ENCODE data around the gene APPBP2. TPM values are rescaled to one million over a fixed set of nuclear protein-coding genes. Genes with fewer than 3 reads are reported as not detected.
A peak's percentile ranks its signal among the peaks of the same experiment; 100 is the strongest.
"Not testable (repeated sequence)": the region's sequence is repeated elsewhere in the genome, so short reads cannot be mapped to it uniquely, and the experiment has no call there.

APPBP2 gene
- total and polyA plus RNA-seq, 2 donors = 17.1 to 88.7 TPM

DNA sequence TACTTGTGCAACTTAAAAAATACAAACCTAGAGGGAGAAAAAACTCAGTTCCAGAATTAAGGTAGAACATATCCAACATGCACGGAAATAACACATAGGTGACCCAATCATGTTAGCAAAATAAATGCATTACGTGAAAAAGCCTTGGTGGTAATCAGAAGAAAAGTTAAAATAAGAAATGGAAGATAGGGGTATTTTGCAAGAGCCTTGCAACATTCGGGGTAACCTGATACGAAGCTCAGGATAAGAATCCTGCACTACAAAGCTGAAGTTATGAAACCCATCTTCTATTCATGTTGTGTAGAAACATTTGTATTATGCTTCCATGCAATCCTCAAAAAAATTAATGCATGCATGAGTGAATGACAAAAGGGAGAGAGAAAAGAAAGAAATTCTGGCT lies 70.7 kb downstream of the APPBP2 start:
- 83% methylated on average over 4 of the region's 4 CpGs for WGBS
- H3K36me3 ChIP-seq (ENCODE audit: insufficient read depth) = peaks cover 6% of the 10 kb centered on the region

DNA sequence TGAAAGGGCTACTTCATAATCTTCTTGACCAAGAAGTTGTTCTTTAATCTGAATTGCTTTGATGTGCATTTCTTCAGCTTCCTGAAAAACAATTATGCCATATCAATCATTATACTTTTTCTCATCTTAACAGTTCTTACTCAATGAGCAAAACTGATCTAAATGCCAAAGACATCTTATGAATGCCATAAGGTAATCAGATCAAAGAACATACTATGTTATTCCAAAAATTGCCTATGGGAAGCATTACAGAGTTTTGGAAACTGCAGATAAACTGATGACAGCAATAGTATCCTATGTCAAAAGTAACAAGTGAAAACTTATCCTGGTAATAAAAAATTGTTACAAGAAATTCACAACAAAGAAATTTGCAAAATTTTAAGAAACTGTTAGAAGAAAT lies 74.1 kb downstream of the APPBP2 start:
- no peak overlapping the region for H3K4me3 ChIP-seq (ENCODE audit: low read depth, low read length)
- H3K36me3 ChIP-seq (ENCODE audit: insufficient read depth) = peaks cover 2% of the 10 kb centered on the region
- H3K27ac ChIP-seq (ENCODE audit: low read depth) = no peak overlapping the region
- no peaks in the 10 kb centered on the region for H3K4me1 ChIP-seq (ENCODE audit: insufficient read depth)
- no peak for DNase-seq (ENCODE audit: extremely low spot score)

More for the DNA sequence above, 70.7 kb downstream of the APPBP2 start:
- H3K4me1 ChIP-seq (ENCODE audit: insufficient read depth) = no peaks in the 10 kb centered on the region
- no peak for DNase-seq (ENCODE audit: extremely low spot score)
- no peak overlapping the region for H3K4me3 ChIP-seq (ENCODE audit: low read depth, low read length)
- no peak overlapping the region for H3K27ac ChIP-seq (ENCODE audit: low read depth)

DNA sequence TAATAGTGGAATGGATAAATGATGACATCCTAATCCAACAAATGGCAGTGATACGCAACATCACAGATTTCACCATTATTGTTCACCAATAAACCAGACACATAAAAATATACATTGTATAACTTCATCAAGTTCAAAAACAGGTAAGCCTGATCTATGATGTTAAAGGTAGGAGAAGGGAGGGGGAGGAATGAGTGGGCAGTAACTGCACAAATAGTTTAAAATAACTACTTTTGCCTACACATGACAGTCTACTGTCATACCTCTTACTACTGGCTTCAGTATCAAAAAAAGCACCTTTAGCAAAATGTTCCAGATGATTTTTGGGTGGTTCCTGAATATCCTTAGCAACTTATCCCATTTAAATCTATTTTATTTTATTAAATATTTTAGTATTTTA lies 75.0 kb downstream of the APPBP2 start:
- Histone ChIP-seq H3K4me1 (ENCODE audit: insufficient read depth) (no peaks in the 10 kb centered on the region), H3K4me3 (ENCODE audit: low read depth, low read length) (no peak overlapping the region), H3K27ac (ENCODE audit: low read depth) (no peak overlapping the region), H3K36me3 (ENCODE audit: insufficient read depth) (peaks cover 2% of the 10 kb centered on the region)
- 99% methylated on average over 1 of the region's 1 CpG for WGBS
- DNase-seq (ENCODE audit: extremely low spot score) = no peak

DNA sequence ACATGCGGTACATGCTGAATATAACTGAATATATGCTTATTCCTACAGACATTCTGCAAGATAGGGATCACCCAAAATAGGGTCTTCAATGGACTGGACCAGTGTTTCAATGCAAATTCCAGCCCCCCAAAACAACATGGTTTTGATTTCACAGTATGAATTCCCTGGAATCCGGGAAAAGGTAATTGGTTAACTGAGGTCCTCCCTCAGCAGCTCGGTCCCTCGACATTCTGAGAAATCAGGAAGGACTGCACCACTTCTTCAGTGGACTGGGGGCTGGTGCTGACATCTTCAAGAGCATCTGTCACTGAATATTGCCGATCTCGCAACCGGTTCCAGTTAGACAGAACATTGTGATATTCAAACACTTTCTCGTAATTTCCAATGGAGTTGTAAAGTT lies 78.7 kb downstream of the APPBP2 start:
- WGBS = 93% methylated on average over 8 of the region's 8 CpGs
- Histone ChIP-seq H3K36me3 (ENCODE audit: insufficient read depth) (no peaks in the 10 kb centered on the region), H3K27ac (ENCODE audit: low read depth) (no peak overlapping the region), H3K4me1 (ENCODE audit: insufficient read depth) (no peaks in the 10 kb centered on the region), H3K4me3 (ENCODE audit: low read depth, low read length) (no peak overlapping the region)
- no peak for DNase-seq (ENCODE audit: extremely low spot score)

DNA sequence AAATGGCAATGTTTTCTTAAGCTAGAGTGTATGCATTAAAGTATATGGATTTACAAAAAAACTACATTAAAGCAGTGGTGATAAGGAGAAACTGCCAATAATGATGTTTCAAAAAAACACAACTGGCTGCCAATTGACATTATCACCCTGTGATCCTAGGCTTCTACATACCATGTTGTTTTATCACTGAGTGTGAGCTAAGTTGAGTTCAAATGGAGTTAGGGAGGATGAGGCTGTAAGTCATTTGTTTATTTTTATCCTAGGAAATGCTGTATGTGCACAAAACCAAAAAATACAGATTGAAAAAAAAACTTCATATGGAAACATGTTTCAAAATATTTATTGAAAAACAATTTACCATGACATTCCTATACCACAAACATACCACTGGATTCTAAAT lies 80.9 kb downstream of the APPBP2 start:
- Histone ChIP-seq H3K27ac (ENCODE audit: low read depth) (no peak overlapping the region), H3K4me1 (ENCODE audit: insufficient read depth) (no peaks in the 10 kb centered on the region), H3K4me3 (ENCODE audit: low read depth, low read length) (no peak overlapping the region), H3K36me3 (ENCODE audit: insufficient read depth) (no peaks in the 10 kb centered on the region)
- no peak for DNase-seq (ENCODE audit: extremely low spot score)

DNA sequence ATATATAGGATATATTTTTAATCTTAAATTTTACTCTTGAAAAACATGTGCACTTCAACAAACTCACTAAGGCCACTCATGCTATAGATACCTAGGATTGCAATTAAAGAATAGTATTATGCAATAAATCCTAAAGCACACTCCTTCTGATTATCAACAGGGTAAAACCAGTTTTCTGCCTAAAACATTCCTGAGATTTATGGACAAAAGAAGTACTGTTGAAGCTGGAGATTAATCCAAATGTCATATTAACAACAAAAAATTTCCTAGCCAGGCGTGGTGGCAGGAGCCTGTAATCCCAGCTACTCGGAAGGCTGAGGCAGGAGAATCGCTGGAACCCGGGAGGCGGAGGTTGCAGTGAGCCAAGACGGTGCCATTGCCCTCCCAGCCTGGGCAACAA lies 82.3 kb downstream of the APPBP2 start:
- Histone ChIP-seq H3K27ac (ENCODE audit: low read depth) (no peak overlapping the region), H3K36me3 (ENCODE audit: insufficient read depth) (no peaks in the 10 kb centered on the region)
- WGBS = 76% methylated on average over 6 of the region's 6 CpGs

DNA sequence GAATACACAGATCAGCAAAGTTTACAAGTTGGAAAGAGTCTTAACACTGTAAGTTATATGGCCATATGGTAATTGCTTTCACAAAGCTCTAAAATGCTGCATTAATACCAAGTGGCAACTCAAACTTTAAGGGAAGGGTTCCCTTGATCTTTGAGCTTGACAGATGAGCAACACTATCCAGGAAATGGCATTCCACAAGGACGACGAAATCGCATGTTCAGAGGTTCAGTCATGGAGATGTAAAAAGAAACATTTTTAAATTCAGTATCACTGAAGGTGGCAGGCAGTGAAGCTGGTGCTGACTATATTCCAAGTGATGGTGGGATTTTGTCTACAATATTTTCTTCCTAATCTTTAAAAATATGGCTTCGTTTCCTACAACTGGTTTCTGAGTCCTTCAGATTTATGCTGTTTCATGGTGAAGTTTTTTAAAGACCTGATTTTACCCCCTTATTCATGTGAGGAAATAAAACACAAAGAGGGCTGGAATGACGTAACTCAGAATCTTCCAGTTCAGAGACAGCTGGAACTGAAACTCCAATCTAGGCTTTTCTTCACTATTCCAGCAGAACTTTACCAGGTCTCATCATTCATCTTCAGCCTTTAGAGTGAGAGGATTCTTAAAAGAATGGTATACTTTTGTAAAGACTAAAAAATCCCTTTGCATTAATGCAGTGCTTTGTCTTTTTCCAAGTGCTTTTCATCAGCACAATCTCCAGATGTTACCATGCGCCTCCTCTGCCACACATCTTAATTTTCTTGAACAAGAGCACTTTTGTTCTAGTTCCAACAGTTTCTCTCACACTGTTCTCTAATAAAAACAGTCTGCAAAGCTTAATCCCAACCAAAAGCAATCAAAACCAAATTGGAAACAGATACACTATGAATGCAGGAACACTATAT lies 83.5 kb downstream of the APPBP2 start:
- Histone ChIP-seq H3K36me3 (ENCODE audit: insufficient read depth) (no peaks in the 10 kb centered on the region), H3K27ac (ENCODE audit: low read depth) (no peak overlapping the region), H3K4me1 (ENCODE audit: insufficient read depth) (no peaks in the 10 kb centered on the region), H3K4me3 (ENCODE audit: low read depth, low read length) (no peak overlapping the region)
- 44% methylated on average over 6 of the region's 6 CpGs for WGBS
- DNase-seq (ENCODE audit: extremely low spot score) = peak; percentile 25

More for the DNA sequence above, 82.3 kb downstream of the APPBP2 start:
- H3K4me1 ChIP-seq (ENCODE audit: insufficient read depth) = no peaks in the 10 kb centered on the region
- H3K4me3 ChIP-seq (ENCODE audit: low read depth, low read length) = no peak overlapping the region
- DNase-seq (ENCODE audit: extremely low spot score) = no peak

DNA sequence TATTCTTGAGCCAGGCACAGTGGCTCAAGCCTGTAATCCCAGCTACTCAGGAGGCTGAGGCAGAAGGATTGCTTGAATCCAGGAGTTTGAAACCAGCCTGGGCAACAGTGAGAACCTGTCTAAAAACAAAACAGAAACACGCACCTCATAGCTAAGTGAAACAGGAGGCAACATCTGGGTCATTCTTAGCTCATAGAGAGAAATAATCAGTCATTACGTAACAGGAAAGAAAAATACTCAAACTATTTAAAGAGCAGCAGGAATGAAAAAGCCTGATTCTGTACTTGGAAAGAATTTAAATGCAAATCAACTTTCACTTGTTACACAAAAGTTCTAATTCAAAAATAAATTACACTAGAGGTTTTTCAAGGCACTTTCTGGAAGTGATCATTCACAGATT lies 86.5 kb downstream of the APPBP2 start:
- 24% methylated on average over 2 of the region's 2 CpGs for WGBS
- no peak overlapping the region for H3K27ac ChIP-seq (ENCODE audit: low read depth)
- no peaks in the 10 kb centered on the region for H3K36me3 ChIP-seq (ENCODE audit: insufficient read depth)
- H3K4me1 ChIP-seq (ENCODE audit: insufficient read depth) = no peaks in the 10 kb centered on the region
- H3K4me3 ChIP-seq (ENCODE audit: low read depth, low read length) = no peak overlapping the region
- no peak for DNase-seq (ENCODE audit: extremely low spot score)

DNA sequence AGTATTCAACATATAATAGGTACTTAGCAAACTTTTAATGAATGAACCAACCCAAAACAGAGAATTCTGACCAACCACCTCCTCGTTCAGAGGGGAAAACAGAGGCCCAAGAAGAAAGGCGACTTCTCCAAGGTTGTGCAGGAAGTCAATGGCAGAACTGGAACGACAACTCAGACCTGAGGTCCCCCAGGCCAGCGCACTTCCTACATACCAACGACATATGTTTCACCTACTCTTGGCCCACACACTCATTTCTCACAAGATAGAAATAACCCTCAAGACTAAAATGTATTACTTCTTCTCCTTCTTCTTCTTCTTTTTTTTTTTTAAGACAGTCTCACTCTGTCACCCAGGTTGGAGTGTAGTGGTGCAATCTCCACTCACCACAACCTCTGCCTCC lies 89.4 kb downstream of the APPBP2 start:
- DNase-seq (ENCODE audit: extremely low spot score) = no peak
- Histone ChIP-seq H3K4me3 (ENCODE audit: low read depth, low read length) (no peak overlapping the region), H3K36me3 (ENCODE audit: insufficient read depth) (no peaks in the 10 kb centered on the region), H3K4me1 (ENCODE audit: insufficient read depth) (no peaks in the 10 kb centered on the region), H3K27ac (ENCODE audit: low read depth) (no peak overlapping the region)
- 67% methylated on average over 5 of the region's 5 CpGs for WGBS

DNA sequence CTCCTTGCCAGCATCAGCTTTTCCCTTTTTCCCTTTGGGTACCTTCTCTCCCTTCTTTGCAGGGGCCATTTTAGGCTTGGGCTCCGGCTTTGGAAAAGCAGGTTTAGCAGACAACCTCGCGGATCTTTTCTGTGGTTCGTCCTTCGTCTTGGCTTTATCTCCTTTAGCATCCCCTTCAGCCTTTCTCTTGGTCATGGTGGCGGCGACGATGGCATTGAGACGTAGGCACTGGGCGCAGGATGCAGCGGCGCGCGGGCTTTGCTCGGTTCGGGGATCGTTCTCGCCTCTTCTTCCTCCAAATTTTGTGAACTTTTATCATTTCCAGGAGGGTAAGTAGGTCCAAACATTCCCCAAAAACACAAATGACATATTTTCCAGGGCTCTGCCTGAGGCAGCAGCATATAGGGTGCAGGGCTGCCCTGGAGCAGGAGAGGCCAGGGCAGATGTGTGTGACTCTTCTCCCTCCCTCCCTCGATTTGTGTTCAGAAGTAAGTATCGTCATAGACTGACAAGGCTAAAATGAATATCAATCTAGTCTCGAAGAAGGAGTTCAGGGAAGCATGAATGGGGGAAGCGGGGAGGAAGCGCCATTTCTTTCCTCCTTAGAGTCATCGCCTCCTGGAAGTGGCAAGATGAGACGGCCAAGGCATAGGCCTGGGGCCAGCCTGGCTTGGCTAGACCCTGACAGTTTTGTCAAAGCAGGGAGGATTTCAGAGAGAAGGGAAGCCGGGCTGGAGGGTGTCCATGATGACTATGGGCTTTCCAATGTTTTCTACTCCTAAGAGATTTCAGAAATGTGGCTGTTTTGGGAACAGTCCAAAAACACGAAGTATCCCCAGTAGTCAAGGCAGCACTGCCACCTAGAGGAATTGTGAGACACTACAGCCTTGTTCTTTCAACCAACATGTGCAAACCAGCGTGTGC lies 90.5 kb downstream of the APPBP2 start:
- no peaks in the 10 kb centered on the region for H3K4me1 ChIP-seq (ENCODE audit: insufficient read depth)
- H3K36me3 ChIP-seq (ENCODE audit: insufficient read depth) = no peaks in the 10 kb centered on the region
- WGBS = 72% methylated on average over 28 of the region's 28 CpGs
- H3K4me3 ChIP-seq (ENCODE audit: low read depth, low read length) = no peak overlapping the region
- no peak overlapping the region for H3K27ac ChIP-seq (ENCODE audit: low read depth)
- peak; percentile 82 for DNase-seq (ENCODE audit: extremely low spot score)

DNA sequence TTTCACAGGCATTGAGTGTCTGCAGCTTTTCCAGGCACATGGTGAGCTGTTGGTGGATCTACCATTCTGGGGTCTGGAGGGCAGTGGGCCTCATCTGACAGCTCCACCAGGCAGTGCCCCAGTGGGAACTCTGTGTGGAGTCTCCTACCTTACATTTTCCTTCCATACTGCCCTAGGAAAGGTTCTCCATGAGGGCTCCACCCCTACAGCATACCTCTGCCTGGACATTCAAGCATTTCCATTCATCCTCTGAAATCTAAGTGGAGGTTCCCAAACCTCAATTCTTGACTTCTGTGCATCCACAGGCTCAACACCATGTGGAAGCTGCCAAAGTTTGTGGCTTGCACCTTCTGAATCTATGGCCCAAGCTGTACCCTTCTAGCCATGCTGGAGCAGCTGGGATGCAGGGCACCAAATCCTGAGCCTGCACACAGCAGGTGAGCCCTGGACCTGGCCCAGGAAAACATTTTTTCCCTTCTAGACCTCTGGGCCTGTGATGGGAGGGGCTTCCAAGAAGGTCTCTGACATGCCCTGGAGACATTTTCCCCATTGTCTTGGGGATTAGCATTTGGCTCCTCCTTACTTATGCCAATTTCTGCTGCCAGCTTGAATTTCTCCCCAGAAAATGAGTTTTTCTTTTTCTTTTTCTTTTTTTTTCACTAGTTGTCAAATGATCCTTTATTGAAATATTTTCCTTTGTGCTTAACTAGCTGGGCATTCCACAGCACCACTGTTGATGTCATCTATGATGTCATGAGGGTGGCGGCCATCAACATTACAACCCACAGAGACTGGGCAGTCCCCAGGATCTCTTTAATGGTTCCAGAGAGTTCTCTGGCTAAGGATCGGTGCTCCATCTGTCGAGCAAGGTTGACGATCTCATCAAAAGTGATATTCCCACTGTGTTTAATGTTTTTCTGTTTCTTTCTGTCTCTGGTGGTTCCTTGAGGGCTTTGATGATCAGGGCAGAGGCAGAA lies 92.7 kb downstream of the APPBP2 start:
- not testable (repeated sequence) for H3K27ac ChIP-seq (ENCODE audit: low read depth); DNase-seq (ENCODE audit: extremely low spot score); H3K36me3 ChIP-seq (ENCODE audit: insufficient read depth); H3K4me1 ChIP-seq (ENCODE audit: insufficient read depth); H3K4me3 ChIP-seq (ENCODE audit: low read depth, low read length)
- WGBS = 92% methylated on average over 4 of the region's 4 CpGs

DNA sequence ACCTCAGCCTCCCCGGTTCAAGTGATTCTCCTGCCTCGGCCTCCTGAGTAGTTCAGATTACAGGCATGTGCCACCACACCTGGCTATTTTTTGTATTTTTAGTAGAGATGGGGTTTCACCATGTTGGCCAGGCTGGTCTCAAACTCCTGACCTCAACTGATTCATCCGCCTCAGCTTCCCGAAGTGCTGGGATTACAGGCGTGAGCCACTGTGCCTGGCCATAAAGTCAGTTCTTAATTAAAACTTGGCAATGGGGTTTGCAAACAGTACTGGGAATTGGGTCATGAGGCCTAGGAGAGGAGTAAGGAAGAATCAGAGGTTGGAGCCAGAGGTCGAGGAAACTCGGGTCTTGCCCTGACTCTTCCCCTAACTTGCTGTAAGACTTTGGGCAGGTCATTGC lies 95.5 kb downstream of the APPBP2 start:
- WGBS = 86% methylated on average over 7 of the region's 7 CpGs
- not testable (repeated sequence) for H3K4me3 ChIP-seq (ENCODE audit: low read depth, low read length); DNase-seq (ENCODE audit: extremely low spot score); H3K36me3 ChIP-seq (ENCODE audit: insufficient read depth); H3K4me1 ChIP-seq (ENCODE audit: insufficient read depth); H3K27ac ChIP-seq (ENCODE audit: low read depth)

DNA sequence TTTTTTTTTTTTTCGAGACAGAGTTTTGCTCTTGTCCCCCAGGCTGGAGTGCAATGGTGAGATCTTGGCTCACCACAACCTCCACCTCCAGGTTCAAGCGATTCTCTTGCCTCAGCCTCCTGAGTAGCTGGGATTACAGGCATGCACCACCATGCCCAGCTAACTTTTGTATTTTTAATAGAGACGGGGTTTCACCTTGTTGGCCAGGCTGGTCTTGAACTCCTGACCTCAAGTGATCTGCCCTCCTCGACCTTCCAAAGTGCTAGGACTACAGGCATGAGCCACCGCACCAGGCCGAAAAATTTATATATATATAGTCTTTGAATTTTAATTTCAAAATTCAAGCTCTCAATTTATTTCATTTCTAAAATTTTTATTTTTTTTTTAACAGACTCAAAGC lies 97.6 kb downstream of the APPBP2 start:
- 76% methylated on average over 6 of the region's 6 CpGs for WGBS
- not testable (repeated sequence) for H3K4me3 ChIP-seq (ENCODE audit: low read depth, low read length); H3K4me1 ChIP-seq (ENCODE audit: insufficient read depth); H3K36me3 ChIP-seq (ENCODE audit: insufficient read depth); H3K27ac ChIP-seq (ENCODE audit: low read depth); DNase-seq (ENCODE audit: extremely low spot score)
